Body of pancreas (tissue), 4 donors: Measurements from ENCODE around the gene SNX11.

Source experiments
- CTCF ChIP-seq, 7 experiments: fragments of 450-650 bp in 4 of 7; fragments of 200-600 bp in 3 of 7; sonication (generic) in 3 of 7; IDR thresholded peaks; one replicate each; pipeline ENCODE4 v1.5.1; 2016 to 2019; ENCODE audit warnings: antibody characterized with exemption in 7 of 7
- POLR2A ChIP-seq, 3 donors: fragments of 450-650 bp; IDR thresholded peaks; one replicate each; pipeline ENCODE4 v1.6.1; 2016; ENCODE audit warnings: antibody characterized with exemption in 3 of 3, mild to moderate bottlenecking in 2 of 3

GRCh38 chr17:48153691-48154358 lies 46.3 kb downstream of the SNX11 start:
- TF ChIP-seq CTCF (IDR thresholded peaks at IDR 0.05) (peak; percentile 51 to 92 (median 62)), POLR2A (IDR thresholded peaks at IDR 0.05) (no peak)
